H9 (cell line): ENCODE data around the gene MGAT5. TPM values are rescaled to one million over a fixed set of nuclear protein-coding genes. Genes with fewer than 3 reads are reported as not detected.

Experiments
- DNase-seq: peaks from one replicate; pipeline ENCODE4 v3.0.0-alpha.2; 2017
- H2AFZ ChIP-seq: one replicate; pipeline ENCODE4 v1.6.1; 2013; ENCODE audit warnings: mild to moderate bottlenecking, low read length, control low read depth, moderate library complexity
- H2AK5ac ChIP-seq: 2 replicates; pipeline ENCODE4 v1.6.1; 2013; ENCODE audit warnings: low read length, control low read depth, mixed read lengths; ENCODE audit not compliant: insufficient read length
- H2BK120ac ChIP-seq: one replicate; pipeline ENCODE4 v1.6.1; 2013; ENCODE audit warnings: low read depth, mild to moderate bottlenecking, low read length, control low read depth, inconsistent platforms; ENCODE audit not compliant: poor library complexity, severe bottlenecking
- H2BK12ac ChIP-seq: 2 replicates; pipeline ENCODE4 v1.6.1; 2013; ENCODE audit warnings: low read length, control low read depth, mixed read lengths, low read depth; ENCODE audit not compliant: insufficient read length
- H2BK15ac ChIP-seq: 2 replicates; pipeline ENCODE4 v1.6.1; 2013; ENCODE audit warnings: low read depth, low read length, control low read depth
- H2BK20ac ChIP-seq: one replicate; pipeline ENCODE4 v1.6.1; 2013; ENCODE audit warnings: low read depth, mild to moderate bottlenecking, low read length, control low read depth, inconsistent platforms; ENCODE audit not compliant: poor library complexity, severe bottlenecking
- H2BK5ac ChIP-seq: 2 replicates; pipeline ENCODE4 v1.6.1; 2013; ENCODE audit warnings: low read length, control low read depth, mixed read lengths; ENCODE audit not compliant: insufficient read length
- H3K14ac ChIP-seq: 2 replicates; pipeline ENCODE4 v1.6.1; 2013; ENCODE audit warnings: low read length, control low read depth; ENCODE audit not compliant: insufficient read depth
- H3K18ac ChIP-seq: 2 replicates; pipeline ENCODE4 v1.6.1; 2013; ENCODE audit warnings: low read depth, mild to moderate bottlenecking, mixed read lengths, low read length, control low read depth; ENCODE audit not compliant: insufficient read length
- H3K23ac ChIP-seq: 2 replicates; pipeline ENCODE4 v1.6.1; 2013; ENCODE audit warnings: low read length, control low read depth, mixed read lengths, low read depth; ENCODE audit not compliant: insufficient read length
- H3K23me2 ChIP-seq: 2 replicates; pipeline ENCODE4 v1.6.1; 2013; ENCODE audit warnings: low read depth, mild to moderate bottlenecking, mixed read lengths, low read length, control low read depth; ENCODE audit not compliant: insufficient read length, poor library complexity, severe bottlenecking
- H3K27ac ChIP-seq: 2 replicates; pipeline ENCODE4 v1.5.1; 2013; ENCODE audit warnings: low read length, control low read depth, mixed read lengths, low read depth; ENCODE audit not compliant: insufficient read length
- H3K27me3 ChIP-seq: 2 replicates; pipeline ENCODE4 v1.6.1; 2013; ENCODE audit warnings: low read length, control low read depth, inconsistent platforms; ENCODE audit not compliant: insufficient read depth
- H3K4ac ChIP-seq: 2 replicates; pipeline ENCODE4 v1.6.1; 2013; ENCODE audit warnings: low read depth, mild to moderate bottlenecking, control low read depth, inconsistent platforms, low read length, moderate library complexity
- H3K4me1 ChIP-seq: 2 replicates; pipeline ENCODE4 v1.6.1; 2013; ENCODE audit warnings: low read length, control low read depth, inconsistent platforms; ENCODE audit not compliant: insufficient read depth
- H3K4me2 ChIP-seq: 2 replicates; pipeline ENCODE4 v1.6.1; 2013; ENCODE audit warnings: low read length, control low read depth, mixed read lengths; ENCODE audit not compliant: insufficient read length, insufficient read depth
- H3K56ac ChIP-seq: 2 replicates; pipeline ENCODE4 v1.6.1; 2013; ENCODE audit warnings: low read depth, mild to moderate bottlenecking, mixed read lengths, low read length, control low read depth; ENCODE audit not compliant: insufficient read length
- H3K79me1 ChIP-seq: 2 replicates; pipeline ENCODE4 v1.6.1; 2013; ENCODE audit warnings: low read depth, mild to moderate bottlenecking, moderate library complexity, low read length, control low read depth, inconsistent platforms; ENCODE audit not compliant: insufficient read depth, poor library complexity, severe bottlenecking
- H3K79me2 ChIP-seq: 2 replicates; pipeline ENCODE4 v1.6.1; 2013; ENCODE audit warnings: low read length, control low read depth, inconsistent platforms; ENCODE audit not compliant: insufficient read depth
- H3K9ac ChIP-seq: 2 replicates; pipeline ENCODE4 v1.6.1; 2013; ENCODE audit warnings: low read length, control low read depth, mixed read lengths; ENCODE audit not compliant: insufficient read length; ENCODE audit errors: extremely low read depth
- H3K9me3 ChIP-seq: one replicate; pipeline ENCODE4 v1.6.1; 2013; ENCODE audit warnings: low read depth, low read length, inconsistent platforms; ENCODE audit not compliant: control insufficient read depth
- H3T11ph ChIP-seq: one replicate; pipeline ENCODE4 v1.6.1; 2013; ENCODE audit warnings: mild to moderate bottlenecking, low read length, control low read depth, inconsistent platforms
- H4K20me1 ChIP-seq: one replicate; pipeline ENCODE4 v1.6.1; 2013; ENCODE audit not compliant: control insufficient read depth, insufficient read length, insufficient read depth
- H4K5ac ChIP-seq: 2 replicates; pipeline ENCODE4 v1.6.1; 2013; ENCODE audit warnings: low read depth, mild to moderate bottlenecking, mixed read lengths, low read length, control low read depth; ENCODE audit not compliant: insufficient read length
- H4K8ac ChIP-seq: replicated peaks from 2 replicates; pipeline ENCODE4 v1.6.1; 2013; ENCODE audit warnings: low read length, control low read depth, mixed read lengths, low read depth; ENCODE audit not compliant: insufficient read length
- H4K91ac ChIP-seq: 2 replicates; pipeline ENCODE4 v1.6.1; 2013; ENCODE audit warnings: low read depth, mild to moderate bottlenecking, moderate library complexity, mixed read lengths, low read length, control low read depth; ENCODE audit not compliant: insufficient read length
- H3K27ac Mint-ChIP-seq, 3 experiments: 2 replicates in 2 of 3; 3 replicates in 1 of 3; pipeline ENCODE4 v1.8.0; 2020 to 2021; ENCODE audit warnings: mixed read lengths in 3 of 3, mild to moderate bottlenecking in 1 of 3, moderate library complexity in 1 of 3
- H3K27me3 Mint-ChIP-seq: 2 replicates; pipeline ENCODE4 v1.8.0; 2021; ENCODE audit warnings: low read depth, mild to moderate bottlenecking, moderate library complexity, mixed read lengths
- H3K36me3 Mint-ChIP-seq, 3 experiments: 2 replicates in 2 of 3; 3 replicates in 1 of 3; pipeline ENCODE4 v1.8.0; 2020 to 2021; ENCODE audit warnings: low read depth in 3 of 3, mixed read lengths in 3 of 3; ENCODE audit not compliant: insufficient read depth in 1 of 3
- H3K4me1 Mint-ChIP-seq, 2 experiments: 2 replicates each; pipeline ENCODE4 v1.8.0; 2020; ENCODE audit warnings: mixed read lengths in 2 of 2
- H3K4me3 Mint-ChIP-seq, 2 experiments: 2 replicates in 1 of 2; 3 replicates in 1 of 2; pipeline ENCODE4 v1.8.0; 2020 to 2021; ENCODE audit warnings: mild to moderate bottlenecking in 2 of 2, mixed read lengths in 2 of 2, moderate library complexity in 1 of 2
- H3K9me3 Mint-ChIP-seq, 2 experiments: 2 replicates in 1 of 2; 3 replicates in 1 of 2; pipeline ENCODE4 v1.8.0; 2020; ENCODE audit warnings: mild to moderate bottlenecking in 2 of 2, mixed read lengths in 2 of 2, moderate library complexity in 1 of 2
- WGBS: extraction: QIAGEN DNeasy Blood & Tissue Kit; methylation state at CpG from one replicate; pipeline ENCODE4 v1.1.7; 2013; ENCODE audit warnings: missing lambda C conversion rate, low lambda C conversion rate, mixed read lengths; ENCODE audit not compliant: insufficient read length; ENCODE audit errors: extremely low coverage; 5-methylcytosine and 5-hydroxymethylcytosine counted together
- total RNA-seq: library from RNA; stranded (reverse); gene quantifications from 2 replicates; pipeline ENCODE4 v1.2.1, GENCODE V29; 2021
- TF ChIP-seq, protein P1 (sequence below): fragments of 200-600 bp; sonication (generic); conservative IDR thresholded peaks from 3 replicates; pipeline ENCODE4 v1.8.0; 2021; ENCODE audit warnings: antibody characterized with exemption, mild to moderate bottlenecking

MGAT5 gene
- total RNA-seq, 1 experiment from 2014 or later = 25.7 TPM

GRCh38 chr2:134336352-134336751, 82.5 kb downstream of the MGAT5 start:
- Histone ChIP-seq H3K18ac (no peak overlapping the region), H2BK15ac (no peak overlapping the region), H3T11ph (no peak overlapping the region), H3K9ac (no peak overlapping the region), H2BK20ac (no peak overlapping the region), H2AFZ (no peak overlapping the region), H3K27ac (no peak overlapping the region), H4K8ac (no peak overlapping the region), H4K20me1 (no peaks in the 10 kb centered on the region), H2BK12ac (no peak overlapping the region), H3K79me1 (no peaks in the 10 kb centered on the region), H2BK5ac (no peak overlapping the region), H3K56ac (no peak overlapping the region), H3K23ac (no peak overlapping the region), H3K27me3 (no peaks in the 10 kb centered on the region), H4K91ac (no peak overlapping the region), H2BK120ac (no peak overlapping the region), H3K9me3 (no peaks in the 10 kb centered on the region), H3K4me1 (no peaks in the 10 kb centered on the region), H3K23me2 (no peaks in the 10 kb centered on the region), H2AK5ac (no peak overlapping the region), H3K14ac (no peak overlapping the region), H3K79me2 (no peaks in the 10 kb centered on the region), H3K4me2 (no peak overlapping the region), H4K5ac (no peak overlapping the region), H3K4ac (no peak overlapping the region)
- Mint-ChIP-seq H3K27me3 (no peaks in the 10 kb centered on the region), H3K4me3 (no peak overlapping the region), H3K9me3 (peaks cover 4% of the 10 kb centered on the region in 2 experiments; a peak in 3 of 5 replicates), H3K27ac (no peak overlapping the region), H3K36me3 (peaks cover 4 to 5% (median 4%) of the 10 kb centered on the region in 3 experiments), H3K4me1 (no peaks in the 10 kb centered on the region)
- no peak for DNase-seq
- WGBS = no CpG with 5 or more reads among the region's 4 CpGs
- TF ChIP-seq, protein P1, sequence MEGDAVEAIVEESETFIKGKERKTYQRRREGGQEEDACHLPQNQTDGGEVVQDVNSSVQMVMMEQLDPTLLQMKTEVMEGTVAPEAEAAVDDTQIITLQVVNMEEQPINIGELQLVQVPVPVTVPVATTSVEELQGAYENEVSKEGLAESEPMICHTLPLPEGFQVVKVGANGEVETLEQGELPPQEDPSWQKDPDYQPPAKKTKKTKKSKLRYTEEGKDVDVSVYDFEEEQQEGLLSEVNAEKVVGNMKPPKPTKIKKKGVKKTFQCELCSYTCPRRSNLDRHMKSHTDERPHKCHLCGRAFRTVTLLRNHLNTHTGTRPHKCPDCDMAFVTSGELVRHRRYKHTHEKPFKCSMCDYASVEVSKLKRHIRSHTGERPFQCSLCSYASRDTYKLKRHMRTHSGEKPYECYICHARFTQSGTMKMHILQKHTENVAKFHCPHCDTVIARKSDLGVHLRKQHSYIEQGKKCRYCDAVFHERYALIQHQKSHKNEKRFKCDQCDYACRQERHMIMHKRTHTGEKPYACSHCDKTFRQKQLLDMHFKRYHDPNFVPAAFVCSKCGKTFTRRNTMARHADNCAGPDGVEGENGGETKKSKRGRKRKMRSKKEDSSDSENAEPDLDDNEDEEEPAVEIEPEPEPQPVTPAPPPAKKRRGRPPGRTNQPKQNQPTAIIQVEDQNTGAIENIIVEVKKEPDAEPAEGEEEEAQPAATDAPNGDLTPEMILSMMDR = no peak
